RWPE1 (cell line): ENCODE results near the gene SLC22A31.
"Not testable (repeated sequence)": the region's sequence is repeated elsewhere in the genome, so short reads cannot be mapped to it uniquely, and the experiment has no call there.

ENCODE experiments used
- CTCF ChIA-PET: fragments of 350-600 bp; sonication (Branson Sonifier 250); formaldehyde crosslinking; extraction: SDS; loops from one replicate; lab custom pipeline; 2021; lab: Yijun Ruan, JAX
- POLR2A ChIA-PET: fragments of 400-600 bp; formaldehyde crosslinking; extraction: SDS; loops from one replicate; lab custom pipeline; 2020; ENCODE audit warnings: antibody characterized with exemption; ENCODE audit not compliant: low non-redundant PET; lab: Yijun Ruan, JAX
- DNase-seq: peaks from one replicate; pipeline ENCODE4 v3.0.0; 2012; ENCODE audit warnings: low spot score
- H3K27ac ChIP-seq: fragments of 450-650 bp; 2 replicates; pipeline ENCODE4 v1.5.1; 2017
- TF ChIP-seq, protein P1 (sequence below): fragments of 450-650 bp; conservative IDR thresholded peaks from 2 replicates; pipeline ENCODE4 v1.5.1; 2017; ENCODE audit warnings: low read depth, mild to moderate bottlenecking

The SLC22A31 gene

DNA sequence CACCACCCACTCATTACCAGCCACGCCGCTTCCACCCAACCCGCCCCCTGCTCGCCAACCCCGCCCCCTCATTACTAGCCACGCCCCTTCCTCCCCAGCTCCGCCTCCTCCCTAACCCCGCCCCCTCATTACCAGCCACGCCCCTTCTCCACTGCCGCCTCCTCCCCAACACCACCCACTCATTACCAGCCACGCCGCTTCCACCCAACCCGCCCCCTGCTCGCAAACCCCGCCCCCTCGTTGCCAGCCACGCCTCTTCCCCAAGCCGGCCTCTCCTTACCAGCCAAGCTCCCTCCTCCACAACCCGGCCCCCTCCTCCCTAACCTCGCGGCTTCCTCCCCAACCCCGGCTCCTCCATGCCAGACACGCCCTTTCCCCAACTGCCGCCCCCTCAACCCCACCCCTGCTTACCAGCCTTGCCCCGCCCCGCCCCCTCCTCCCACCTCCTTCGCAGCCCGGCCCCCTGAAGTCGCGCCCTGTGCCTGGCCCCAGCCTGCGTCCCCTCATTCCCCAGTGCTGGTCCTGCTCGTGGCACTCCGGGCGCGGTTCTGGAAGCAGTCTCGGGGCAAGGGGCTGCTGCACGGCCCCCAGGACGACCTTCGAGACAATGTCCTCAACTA, 7.3 kb downstream of the SLC22A31 start:
- H3K27ac ChIP-seq, result no peak overlapping the region
- POLR2A ChIA-PET, result interaction anchor here (0.7 kb wide), 1 partner anchor 25 kb away, joined by 4 read pairs; the partner anchor contains the start of gene ZNF778
- DNase-seq, result peak; percentile 56
- CTCF ChIA-PET, result interaction anchor here (1.4 kb wide), 1 partner anchor 23 kb away, joined by 4 read pairs; no protein-coding TSS in a partner anchor
- TF ChIP-seq, protein P1, sequence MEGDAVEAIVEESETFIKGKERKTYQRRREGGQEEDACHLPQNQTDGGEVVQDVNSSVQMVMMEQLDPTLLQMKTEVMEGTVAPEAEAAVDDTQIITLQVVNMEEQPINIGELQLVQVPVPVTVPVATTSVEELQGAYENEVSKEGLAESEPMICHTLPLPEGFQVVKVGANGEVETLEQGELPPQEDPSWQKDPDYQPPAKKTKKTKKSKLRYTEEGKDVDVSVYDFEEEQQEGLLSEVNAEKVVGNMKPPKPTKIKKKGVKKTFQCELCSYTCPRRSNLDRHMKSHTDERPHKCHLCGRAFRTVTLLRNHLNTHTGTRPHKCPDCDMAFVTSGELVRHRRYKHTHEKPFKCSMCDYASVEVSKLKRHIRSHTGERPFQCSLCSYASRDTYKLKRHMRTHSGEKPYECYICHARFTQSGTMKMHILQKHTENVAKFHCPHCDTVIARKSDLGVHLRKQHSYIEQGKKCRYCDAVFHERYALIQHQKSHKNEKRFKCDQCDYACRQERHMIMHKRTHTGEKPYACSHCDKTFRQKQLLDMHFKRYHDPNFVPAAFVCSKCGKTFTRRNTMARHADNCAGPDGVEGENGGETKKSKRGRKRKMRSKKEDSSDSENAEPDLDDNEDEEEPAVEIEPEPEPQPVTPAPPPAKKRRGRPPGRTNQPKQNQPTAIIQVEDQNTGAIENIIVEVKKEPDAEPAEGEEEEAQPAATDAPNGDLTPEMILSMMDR, result no peak

DNA sequence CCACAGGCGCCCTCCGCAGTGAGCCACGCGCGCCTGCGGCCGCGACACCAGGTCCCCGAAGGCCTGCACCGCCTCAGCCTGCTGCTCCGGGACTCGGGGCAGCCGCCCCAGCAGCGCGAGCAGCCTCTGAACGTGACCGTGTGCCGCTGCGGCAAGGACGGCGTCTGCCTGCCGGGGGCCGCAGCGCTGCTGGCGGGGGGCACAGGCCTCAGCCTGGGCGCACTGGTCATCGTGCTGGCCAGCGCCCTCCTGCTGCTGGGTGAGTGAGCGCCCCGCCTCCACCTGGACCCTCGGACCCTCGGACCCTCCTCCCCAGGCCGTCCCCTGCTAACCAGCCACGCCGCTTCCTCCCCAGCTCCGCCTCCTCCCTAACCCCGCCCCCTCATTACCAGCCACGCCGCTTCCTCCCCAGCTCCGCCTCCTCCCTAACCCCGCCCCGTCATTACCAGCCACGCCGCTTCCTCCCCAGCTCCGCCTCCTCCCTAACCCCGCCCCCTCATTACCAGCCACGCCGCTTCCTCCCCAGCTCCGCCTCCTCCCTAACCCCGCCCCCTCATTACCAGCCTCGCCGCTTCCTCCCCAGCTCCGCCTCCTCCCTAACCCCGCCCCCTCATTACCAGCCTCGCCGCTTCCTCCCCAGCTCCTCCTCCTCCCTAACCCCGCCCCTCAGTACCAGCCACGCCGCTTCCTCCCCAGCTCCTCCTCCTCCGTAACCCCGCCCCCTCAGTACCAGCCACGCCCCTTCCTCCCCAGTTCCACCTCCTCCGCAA, 8.0 kb downstream of the SLC22A31 start:
- H3K27ac ChIP-seq, result not testable (repeated sequence)
- CTCF ChIA-PET, result interaction anchor here (1.4 kb wide), 1 partner anchor 23 kb away, joined by 4 read pairs; no protein-coding TSS in a partner anchor
- POLR2A ChIA-PET, result interaction anchor here (0.7 kb wide), 1 partner anchor 25 kb away, joined by 4 read pairs; the partner anchor contains the start of gene ZNF778
- DNase-seq, result peak; percentile 58

- DNase-seq, result no peak
- TF ChIP-seq, protein P1, result no peak
- ChIA-PET POLR2A (no interaction called here), CTCF (no interaction called here)
- H3K27ac ChIP-seq, result no peak overlapping the region
These were observed 8.5 kb downstream of the SLC22A31 start for GRCh38 chr16:89191901-89192185.

GRCh38 chr16:89191033-89191900, 9.1 kb downstream of the SLC22A31 start:
- TF ChIP-seq, protein P1, result no peak
- ChIA-PET CTCF (interaction anchor here (0.6 kb wide), 1 partner anchor 15 kb away, joined by 4 read pairs; no protein-coding TSS in a partner anchor), POLR2A (no interaction called here)
- no peak for DNase-seq
- H3K27ac ChIP-seq, result no peak overlapping the region

- peak overlapping the region; percentile 15 for H3K27ac ChIP-seq
- ChIA-PET CTCF (interaction anchor here (0.6 kb wide), 1 partner anchor 14 kb away, joined by 4 read pairs; no protein-coding TSS in a partner anchor), POLR2A (no interaction called here)
- TF ChIP-seq, protein P1, result no peak
- DNase-seq, result no peak
These were observed 10.0 kb downstream of the SLC22A31 start for GRCh38 chr16:89190150-89190958.

DNA sequence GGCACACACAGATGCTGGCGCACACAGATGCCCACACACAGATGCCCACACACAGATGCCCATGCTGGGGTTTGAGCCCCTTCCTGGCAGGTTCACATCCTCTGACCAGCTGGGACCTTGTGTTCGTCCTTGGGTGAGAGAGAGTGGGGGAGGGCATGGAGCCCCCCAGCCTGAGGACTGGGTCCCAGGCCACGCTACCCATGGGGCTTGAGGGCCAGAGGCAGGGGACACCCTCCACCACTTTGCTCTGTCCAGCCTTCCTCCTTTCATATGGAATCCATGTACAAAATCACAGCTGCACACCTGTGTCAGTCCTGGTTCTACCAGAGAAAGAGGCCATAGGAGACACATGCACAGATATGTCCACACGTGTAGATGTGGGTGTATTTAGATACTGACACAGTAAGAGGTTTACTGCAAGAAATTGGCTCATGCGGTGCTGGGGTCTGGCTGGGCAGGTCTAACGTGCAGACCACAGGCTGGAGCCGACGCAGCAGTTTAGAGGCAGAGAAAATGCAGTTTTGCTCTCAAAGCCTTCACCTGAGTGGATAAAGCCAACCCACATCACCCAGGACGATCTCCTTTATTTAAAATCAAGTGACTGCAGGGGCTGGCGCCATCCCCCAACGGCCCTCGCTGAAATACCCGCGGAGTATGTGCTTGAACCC, 10.8 kb downstream of the SLC22A31 start:
- ChIA-PET CTCF (no interaction called here), POLR2A (no interaction called here)
- peak overlapping the region; percentile 15 for H3K27ac ChIP-seq
- TF ChIP-seq, protein P1, result no peak
- DNase-seq, result no peak

GRCh38 chr16:89188471-89189357, 11.6 kb downstream of the SLC22A31 start:
- DNase-seq, POLR2A ChIA-PET, H3K27ac ChIP-seq, CTCF ChIA-PET: not testable (repeated sequence)
